MM.1S (cell line): ENCODE results near the gene ABTB2.
A peak's percentile ranks its signal among the peaks of the same experiment; 100 is the strongest.
"Not testable (repeated sequence)": the region's sequence is repeated elsewhere in the genome, so short reads cannot be mapped to it uniquely, and the experiment has no call there.

ENCODE experiments used
- DNase-seq: peaks from one replicate; pipeline ENCODE4 v3.0.0-alpha.2; 2015
- H2AFZ ChIP-seq: fragments of 300-600 bp; sonication (generic); 2 replicates; pipeline ENCODE4 v1.6.0; 2016; ENCODE audit warnings: antibody characterized with exemption, low read length
- H3F3A ChIP-seq: fragments of 300-600 bp; sonication (generic); 2 replicates; pipeline ENCODE4 v1.6.1; 2016; ENCODE audit warnings: mild to moderate bottlenecking, antibody characterized with exemption, low read length, moderate library complexity, mixed read lengths; ENCODE audit not compliant: insufficient read depth
- H3K27ac ChIP-seq: fragments of 300-600 bp; sonication (generic); 2 replicates; pipeline ENCODE4 v1.5.1; 2016; ENCODE audit warnings: mild to moderate bottlenecking, low read length
- H3K27me3 ChIP-seq: fragments of 300-600 bp; sonication (generic); replicated peaks from 2 replicates; pipeline ENCODE4 v1.6.0; 2016; ENCODE audit warnings: low read length; ENCODE audit not compliant: insufficient read depth
- H3K36me3 ChIP-seq: fragments of 300-600 bp; sonication (generic); replicated peaks from 2 replicates; pipeline ENCODE4 v1.6.1; 2016; ENCODE audit warnings: mild to moderate bottlenecking, low read length, mixed read lengths; ENCODE audit not compliant: insufficient read depth
- H3K4me1 ChIP-seq: fragments of 300-600 bp; sonication (generic); 2 replicates; pipeline ENCODE4 v1.6.1; 2016; ENCODE audit warnings: low read length, mixed read lengths
- H3K4me2 ChIP-seq: fragments of 300-600 bp; sonication (generic); 2 replicates; pipeline ENCODE4 v1.6.0; 2016; ENCODE audit warnings: low read depth, low read length
- H3K4me3 ChIP-seq: fragments of 300-600 bp; sonication (generic); 2 replicates; pipeline ENCODE4 v1.5.1; 2016; ENCODE audit warnings: low read length, mixed read lengths
- H3K79me2 ChIP-seq: fragments of 300-600 bp; sonication (generic); 2 replicates; pipeline ENCODE4 v1.6.1; 2016; ENCODE audit warnings: mixed run types, low read length, mixed read lengths
- H3K9ac ChIP-seq: fragments of 300-600 bp; sonication (generic); 2 replicates; pipeline ENCODE4 v1.6.1; 2016; ENCODE audit warnings: low read length, mixed read lengths
- H3K9me2 ChIP-seq: fragments of 300-600 bp; sonication (generic); replicated peaks from 2 replicates; pipeline ENCODE4 v1.6.1; 2016; ENCODE audit warnings: mild to moderate bottlenecking, low read length, mixed read lengths; ENCODE audit not compliant: insufficient read depth
- H3K9me3 ChIP-seq: fragments of 300-600 bp; sonication (generic); replicated peaks from 2 replicates; pipeline ENCODE4 v1.6.1; 2016; ENCODE audit warnings: mild to moderate bottlenecking, low read length, mixed read lengths; ENCODE audit not compliant: insufficient read depth
- H4K20me1 ChIP-seq: fragments of 300-600 bp; sonication (generic); 2 replicates; pipeline ENCODE4 v1.6.1; 2016; ENCODE audit warnings: mild to moderate bottlenecking, low read length, moderate library complexity, mixed read lengths; ENCODE audit not compliant: insufficient read depth
- CTCF ChIP-seq: fragments of 300-600 bp; sonication (generic); IDR thresholded peaks from 2 replicates; pipeline ENCODE4 v1.5.1; 2016; ENCODE audit warnings: antibody characterized with exemption, low read length, mixed read lengths
- EZH2 ChIP-seq: fragments of 300-600 bp; sonication (generic); optimal IDR thresholded peaks from 2 replicates; pipeline ENCODE3; 2017; ENCODE audit warnings: low read depth, mild to moderate bottlenecking, antibody characterized with exemption, low read length, mixed read lengths
- EZH2phosphoT487 ChIP-seq: fragments of 300-600 bp; sonication (generic); IDR thresholded peaks from 2 replicates; pipeline ENCODE4 v1.6.1; 2018; ENCODE audit warnings: antibody characterized with exemption, low read length

Gene ABTB2

GRCh38 chr11:34394771-34395300 lies 37.0 kb upstream of the ABTB2 start:
- no peak for DNase-seq
- H3K36me3 ChIP-seq = no peaks in the 10 kb centered on the region
- no peaks in the 10 kb centered on the region for H4K20me1 ChIP-seq
- H3F3A ChIP-seq = no peaks in the 10 kb centered on the region
- no peaks in the 10 kb centered on the region for H3K4me1 ChIP-seq
- H3K4me3 ChIP-seq = no peak overlapping the region
- peaks cover 13% of the 10 kb centered on the region for H3K27me3 ChIP-seq
- H3K27ac ChIP-seq = no peak overlapping the region
- H3K9me2 ChIP-seq = no peaks in the 10 kb centered on the region
- no peak overlapping the region for H3K9ac ChIP-seq
- no peak overlapping the region for H3K4me2 ChIP-seq
- TF ChIP-seq CTCF (no peak), EZH2 (no peak), EZH2phosphoT487 (no peak)
- no peak overlapping the region for H2AFZ ChIP-seq
- no peaks in the 10 kb centered on the region for H3K79me2 ChIP-seq
- H3K9me3 ChIP-seq = no peaks in the 10 kb centered on the region

DNA sequence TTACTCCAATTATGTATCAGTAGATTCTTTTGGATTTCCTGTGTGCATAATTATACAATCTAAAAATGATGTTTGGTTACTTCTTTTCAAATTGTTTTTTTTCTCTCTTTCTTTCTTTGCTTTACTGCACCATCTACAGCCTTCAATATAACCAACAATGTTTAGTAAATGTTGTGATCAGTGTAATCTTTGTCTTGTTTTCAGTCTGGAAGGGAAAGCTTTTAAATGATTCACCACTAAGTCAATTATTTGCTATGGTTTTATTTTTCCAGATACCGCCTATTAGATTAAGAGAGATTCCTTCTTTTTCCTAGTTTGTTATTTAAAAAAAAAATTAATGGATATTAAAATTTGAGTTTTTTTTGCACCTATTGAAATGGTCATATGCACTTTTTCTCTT lies 29.8 kb upstream of the ABTB2 start:
- Histone ChIP-seq H3K4me2 (no peak overlapping the region), H3K9me2 (no peaks in the 10 kb centered on the region), H3K27me3 (peaks cover 42% of the 10 kb centered on the region), H2AFZ (no peak overlapping the region), H3K9me3 (no peaks in the 10 kb centered on the region), H3K79me2 (no peaks in the 10 kb centered on the region), H3F3A (no peaks in the 10 kb centered on the region), H3K27ac (no peak overlapping the region), H3K36me3 (no peaks in the 10 kb centered on the region), H3K4me1 (0 out of 2 replicates have a peak, but pooled peaks cover 3% of the 10 kb centered on the region), H4K20me1 (no peaks in the 10 kb centered on the region), H3K4me3 (no peak overlapping the region), H3K9ac (no peak overlapping the region)
- no peak for TF ChIP-seq EZH2
- no peak for TF ChIP-seq EZH2phosphoT487
- TF ChIP-seq CTCF = no peak
- DNase-seq = no peak

DNA sequence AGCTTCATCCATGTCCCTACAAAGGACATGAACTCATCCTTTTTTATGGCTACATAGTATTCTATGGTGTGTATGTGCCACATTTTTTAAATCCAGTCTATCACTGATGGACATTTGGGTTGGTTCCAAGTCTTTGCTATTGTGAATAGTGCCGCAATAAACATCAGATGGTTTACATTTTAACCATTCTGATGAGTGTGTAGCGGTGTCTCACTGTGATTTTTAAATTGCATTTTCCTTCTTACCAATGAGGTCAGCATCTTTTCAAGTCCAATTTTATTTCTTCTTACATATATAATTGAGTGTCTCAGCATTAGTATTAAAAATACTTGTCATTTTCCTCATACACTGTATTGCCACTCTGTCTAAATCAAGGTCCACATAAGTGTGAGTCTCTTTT lies 28.5 kb upstream of the ABTB2 start:
- H3F3A ChIP-seq, H4K20me1 ChIP-seq, H3K4me3 ChIP-seq, H3K27ac ChIP-seq, H3K79me2 ChIP-seq, H3K9me2 ChIP-seq, H3K9ac ChIP-seq, H3K4me2 ChIP-seq, DNase-seq, H2AFZ ChIP-seq, H3K36me3 ChIP-seq, H3K4me1 ChIP-seq, H3K9me3 ChIP-seq: not testable (repeated sequence)
- peaks cover 52% of the 10 kb centered on the region for H3K27me3 ChIP-seq

DNA sequence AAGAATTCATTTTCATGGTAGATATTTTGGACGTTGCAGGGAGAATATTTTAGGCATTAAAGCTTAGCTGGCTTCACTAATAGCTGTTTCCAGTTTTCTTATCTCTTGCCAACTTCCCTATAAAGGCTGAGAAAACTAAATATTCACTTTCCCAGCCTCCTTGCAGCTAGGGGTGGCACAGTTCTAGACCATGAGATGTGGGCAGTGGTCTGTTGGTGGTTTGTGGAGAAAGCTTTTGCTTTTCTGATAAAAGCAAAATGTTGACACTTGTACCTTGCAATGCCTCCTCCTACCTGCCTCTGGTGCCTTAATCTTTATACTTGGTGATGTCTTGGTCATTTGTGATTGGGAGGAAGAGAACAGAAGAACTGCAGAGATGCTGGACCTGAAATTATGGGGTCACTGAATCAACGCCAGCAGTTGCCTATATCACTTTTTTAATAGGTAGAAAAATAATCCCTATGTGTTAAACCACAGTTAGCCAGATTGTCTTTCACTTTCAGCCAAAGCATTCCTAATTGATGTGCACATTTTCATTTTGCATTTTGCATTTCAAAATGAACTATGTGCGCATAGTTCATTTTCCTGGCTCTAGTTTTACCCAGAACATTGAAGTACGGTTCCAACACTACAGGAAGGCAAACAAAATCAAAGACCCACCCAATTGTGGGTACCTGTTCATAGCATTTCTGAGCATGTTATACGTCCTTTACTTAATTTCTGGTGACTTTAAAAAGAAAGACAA lies 24.9 kb upstream of the ABTB2 start:
- TF ChIP-seq EZH2phosphoT487 = no peak
- no peak for TF ChIP-seq CTCF
- no peak for TF ChIP-seq EZH2
- H3K36me3 ChIP-seq = no peaks in the 10 kb centered on the region
- H3K27ac ChIP-seq = no peak overlapping the region
- H3K27me3 ChIP-seq = peaks cover 58% of the 10 kb centered on the region
- H3K9me2 ChIP-seq = no peaks in the 10 kb centered on the region
- DNase-seq = peak; percentile 19
- no peaks in the 10 kb centered on the region for H3K9me3 ChIP-seq
- H3K4me3 ChIP-seq = no peak overlapping the region
- H3K79me2 ChIP-seq = no peaks in the 10 kb centered on the region
- no peaks in the 10 kb centered on the region for H3F3A ChIP-seq
- H3K4me2 ChIP-seq = no peak overlapping the region
- no peak overlapping the region for H2AFZ ChIP-seq
- H3K9ac ChIP-seq = no peak overlapping the region
- H4K20me1 ChIP-seq = no peaks in the 10 kb centered on the region
- H3K4me1 ChIP-seq = 0 out of 2 replicates have a peak, but pooled peaks cover 3% of the 10 kb centered on the region
